GM18907 (cell line): ENCODE data around the gene SAMD10.
"Not testable (repeated sequence)": the region's sequence is repeated elsewhere in the genome, so short reads cannot be mapped to it uniquely, and the experiment has no call there.

Experiments used
- ATAC-seq: cut with Tn5 transposase; IDR thresholded peaks from one replicate; pipeline ENCODE4 v1.9.1; 2021; ENCODE audit warnings: mild to moderate bottlenecking, moderate library complexity; ENCODE audit not compliant: unreplicated experiment

Gene SAMD10

DNA sequence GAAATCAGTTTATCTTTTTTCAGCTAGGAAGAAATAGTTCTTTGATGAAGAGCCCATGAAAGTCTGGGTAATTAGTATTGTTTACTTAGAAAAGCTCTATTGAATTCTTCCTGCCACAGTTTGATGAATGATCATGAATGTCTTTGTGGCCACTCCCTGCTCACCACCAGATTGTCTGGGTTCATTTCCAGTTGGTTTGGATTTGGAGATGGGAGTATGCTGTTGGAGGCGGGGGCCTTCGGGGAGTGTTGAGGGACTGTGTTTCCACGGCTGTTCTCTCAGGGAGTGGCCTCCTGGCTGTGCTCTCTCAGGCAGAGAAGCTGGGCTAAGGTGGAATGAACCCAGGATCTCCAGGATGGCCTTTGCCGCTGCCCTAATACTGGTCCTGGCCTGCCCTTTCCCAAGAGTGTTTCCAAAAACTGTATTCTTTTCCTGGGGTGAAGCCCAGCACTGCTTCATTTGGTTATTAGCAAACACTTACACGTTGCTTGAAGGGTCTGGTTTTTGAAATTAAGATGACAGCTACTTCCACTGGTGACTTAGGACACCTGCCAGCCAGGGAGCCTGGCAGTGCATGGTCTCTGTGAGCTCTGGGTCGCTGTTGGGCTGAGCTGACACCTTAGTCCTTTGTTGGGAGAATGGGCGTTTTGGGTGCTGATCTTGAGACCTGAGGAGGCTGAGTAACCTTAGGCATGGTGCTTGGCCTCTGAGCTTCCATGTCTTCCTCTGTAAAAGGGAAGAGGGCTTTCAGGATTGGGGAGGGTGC, 24.7 kb upstream of the SAMD10 start:
- ATAC-seq: no peak

DNA sequence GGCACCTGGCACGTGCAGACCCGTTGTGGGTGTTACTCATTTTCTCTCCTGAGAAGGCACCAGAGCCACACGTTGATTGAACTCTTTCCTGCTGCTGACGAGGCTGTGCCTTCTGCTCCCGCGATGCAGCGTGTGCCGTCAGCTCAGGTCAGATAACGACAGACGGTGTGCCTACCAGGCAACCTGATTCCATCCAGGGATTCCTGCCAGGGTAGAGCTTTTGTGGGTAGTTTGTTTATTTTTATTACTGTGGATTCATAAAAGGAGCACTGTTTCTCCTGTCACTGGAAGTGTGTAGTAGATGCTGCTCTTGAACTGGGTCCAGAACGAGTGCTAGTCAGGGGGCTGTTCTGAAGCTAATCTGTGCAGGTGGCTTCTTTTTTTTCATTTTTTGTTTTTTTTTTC, 22.2 kb upstream of the SAMD10 start:
- no peak for ATAC-seq

DNA sequence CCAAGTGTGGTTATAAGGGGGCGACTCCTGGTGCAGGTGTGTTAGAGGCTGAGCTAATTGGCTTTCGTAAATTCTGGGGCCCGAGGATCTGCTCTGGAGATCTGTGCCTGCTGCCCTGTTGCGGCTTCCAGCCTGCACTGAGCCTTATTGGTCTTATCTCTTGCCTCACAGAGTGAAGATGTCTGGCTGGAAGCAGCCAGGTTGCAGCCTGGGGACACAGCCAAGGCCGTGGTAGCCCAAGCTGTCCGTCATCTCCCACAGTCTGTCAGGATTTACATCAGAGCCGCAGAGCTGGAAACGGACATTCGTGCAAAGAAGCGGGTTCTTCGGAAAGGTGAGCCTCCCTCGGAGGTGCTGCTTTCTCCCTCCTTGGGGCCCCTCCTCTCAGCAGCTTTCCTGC, 21.5 kb upstream of the SAMD10 start:
- ATAC-seq: no peak

DNA sequence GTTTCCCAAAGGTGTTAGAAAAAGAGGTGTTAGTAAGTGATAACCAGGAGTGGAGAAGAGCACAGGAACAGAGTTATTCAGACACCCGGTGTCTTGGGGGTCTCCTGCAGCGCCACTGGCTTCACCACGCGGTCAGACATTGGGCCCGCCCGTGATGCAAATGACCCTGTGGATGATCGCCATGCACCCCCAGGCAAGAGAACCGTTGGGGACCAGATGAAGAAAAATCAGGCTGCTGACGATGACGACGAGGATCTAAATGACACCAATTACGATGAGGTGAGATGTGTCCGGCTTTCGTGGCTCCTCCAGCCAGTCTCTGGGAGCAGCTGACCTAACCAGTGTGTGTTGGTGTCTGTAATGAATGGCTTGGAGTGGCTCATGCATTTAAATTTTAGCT, 3.5 kb upstream of the SAMD10 start:
- no peak for ATAC-seq

DNA sequence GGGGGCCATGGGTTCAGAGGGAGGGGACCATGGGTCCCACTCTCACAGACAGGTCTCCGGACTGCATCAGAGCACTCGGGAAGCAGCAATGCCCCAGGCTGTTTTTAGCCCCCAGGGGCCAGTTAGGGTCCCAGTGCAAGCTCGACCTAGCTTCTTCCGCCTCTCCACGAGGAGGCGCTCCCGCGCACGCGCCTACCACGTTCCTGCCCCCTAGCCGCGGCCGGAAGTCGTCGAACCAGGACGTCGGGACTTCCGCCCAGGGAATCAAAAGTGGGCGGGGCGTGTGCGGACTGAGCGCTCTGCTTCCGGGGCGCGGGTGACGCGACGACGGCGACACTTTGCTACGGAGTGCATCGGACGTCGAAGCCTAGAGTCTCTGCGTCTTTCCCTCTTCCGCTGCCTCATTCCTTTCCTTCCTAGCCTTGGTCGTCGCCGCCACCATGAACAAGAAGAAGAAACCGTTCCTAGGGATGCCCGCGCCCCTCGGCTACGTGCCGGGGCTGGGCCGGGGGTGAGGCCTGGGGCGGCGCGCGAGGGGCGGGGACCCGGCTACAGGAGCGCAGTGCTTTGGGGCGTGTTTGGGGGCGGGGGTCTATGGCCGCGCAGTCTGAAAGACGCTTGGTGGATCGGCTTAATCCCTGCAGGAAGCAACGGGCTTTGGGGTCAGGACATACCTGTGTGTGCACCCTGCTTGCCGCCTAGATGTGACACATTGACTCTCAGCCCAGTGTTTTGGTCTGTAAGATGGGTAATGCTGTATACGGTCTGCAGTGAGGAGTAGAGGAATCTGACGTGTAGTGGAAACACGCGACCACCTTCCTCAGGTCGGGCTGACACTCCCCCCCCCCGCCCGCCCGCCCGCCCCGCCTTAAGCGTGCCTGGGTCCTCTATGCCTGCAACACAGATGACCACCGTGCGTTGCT, 1.6 kb upstream of the SAMD10 start, which contains the start of gene PRPF6:
PRPF6 (plus strand) TSS at position 327 of the 923 bp plus-strand sequence; CDS start at position 441, 114 bp downstream.
- ATAC-seq: peak; percentile 49

DNA sequence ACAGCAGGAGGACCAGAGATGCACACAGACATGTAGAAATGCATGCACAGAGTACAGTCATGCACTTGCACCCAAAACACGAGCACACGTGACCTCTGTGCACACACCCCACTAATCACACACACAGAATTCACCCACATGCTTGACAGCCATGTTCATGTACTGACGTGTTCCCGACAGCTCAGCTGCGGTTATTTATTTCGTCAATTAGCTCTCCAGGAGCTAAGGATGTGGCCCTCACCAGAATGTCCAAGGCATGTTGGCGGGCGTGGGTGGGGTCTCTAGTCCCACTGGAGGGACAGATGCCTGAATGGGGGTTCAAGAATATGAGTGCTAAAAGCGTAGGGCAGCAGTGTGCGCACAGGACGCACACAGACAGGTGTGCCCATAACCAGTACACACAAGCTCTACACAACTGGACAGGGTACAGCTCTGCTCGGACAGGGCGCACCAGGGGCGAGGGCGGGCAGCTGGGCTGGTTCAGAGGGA, 919 bp upstream of the SAMD10 start:
- peak; percentile 3 for ATAC-seq

DNA sequence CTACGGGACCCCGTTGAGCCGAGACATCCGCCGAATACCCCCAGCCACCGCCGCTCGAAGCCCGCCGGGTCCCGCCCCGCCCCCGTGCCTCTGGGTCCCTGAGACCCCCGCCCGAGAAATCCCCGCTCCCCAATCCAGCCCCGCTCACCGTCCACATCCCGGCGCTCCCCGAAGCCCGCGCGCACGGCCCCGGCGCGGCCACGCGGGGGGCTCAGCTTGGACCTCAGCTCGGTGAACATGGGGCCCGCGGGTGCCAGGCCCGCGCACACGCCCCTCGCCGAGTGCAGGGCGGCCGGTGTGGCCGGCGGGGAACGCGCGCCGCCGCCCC, 249 bp downstream of the SAMD10 start:
- ATAC-seq: no peak

DNA sequence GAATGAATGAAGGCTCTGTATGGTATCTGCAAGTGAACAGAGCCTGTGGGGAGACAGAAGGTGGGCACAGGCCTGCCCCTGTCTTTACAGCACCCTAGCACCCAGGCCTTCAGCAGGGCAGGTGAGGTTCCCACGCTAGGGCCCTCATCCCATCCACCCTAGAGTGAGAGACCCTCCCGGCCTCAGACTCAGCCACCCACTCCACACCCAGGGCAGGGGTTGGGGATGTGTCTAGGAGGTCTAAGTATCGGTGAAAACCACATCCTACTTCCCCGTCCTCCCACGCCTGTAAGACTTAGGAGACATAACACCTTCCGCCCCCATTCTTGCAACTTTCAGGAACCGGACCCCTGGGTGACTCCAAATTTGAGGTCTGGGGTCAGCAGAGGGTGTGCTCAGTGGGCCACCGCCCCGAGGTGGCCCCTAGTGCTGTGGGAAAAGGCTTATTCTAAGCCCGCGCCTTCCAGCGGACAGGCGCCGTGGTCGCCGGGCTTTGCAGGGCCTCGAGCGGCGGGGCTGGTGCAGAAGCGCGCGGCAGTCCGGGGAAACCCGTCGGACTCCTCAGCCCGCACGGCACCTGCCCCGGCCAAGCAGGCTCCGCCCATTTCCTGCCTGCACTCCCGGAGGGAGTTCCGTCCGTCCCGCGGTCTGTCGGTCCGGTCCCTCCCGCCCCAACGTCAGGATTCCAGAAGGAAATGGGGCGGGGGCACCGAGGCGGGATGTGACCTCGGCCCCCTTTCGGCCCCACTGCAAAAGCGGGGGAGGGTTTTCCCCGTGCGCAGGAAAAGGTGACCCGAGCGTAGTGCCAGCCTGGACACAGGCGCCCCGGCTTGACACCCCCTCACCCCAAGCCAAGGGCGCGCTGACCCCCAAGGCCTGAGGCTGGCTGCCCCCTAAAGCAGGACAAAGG, 868 bp downstream of the SAMD10 start:
- peak; percentile 37 for ATAC-seq

DNA sequence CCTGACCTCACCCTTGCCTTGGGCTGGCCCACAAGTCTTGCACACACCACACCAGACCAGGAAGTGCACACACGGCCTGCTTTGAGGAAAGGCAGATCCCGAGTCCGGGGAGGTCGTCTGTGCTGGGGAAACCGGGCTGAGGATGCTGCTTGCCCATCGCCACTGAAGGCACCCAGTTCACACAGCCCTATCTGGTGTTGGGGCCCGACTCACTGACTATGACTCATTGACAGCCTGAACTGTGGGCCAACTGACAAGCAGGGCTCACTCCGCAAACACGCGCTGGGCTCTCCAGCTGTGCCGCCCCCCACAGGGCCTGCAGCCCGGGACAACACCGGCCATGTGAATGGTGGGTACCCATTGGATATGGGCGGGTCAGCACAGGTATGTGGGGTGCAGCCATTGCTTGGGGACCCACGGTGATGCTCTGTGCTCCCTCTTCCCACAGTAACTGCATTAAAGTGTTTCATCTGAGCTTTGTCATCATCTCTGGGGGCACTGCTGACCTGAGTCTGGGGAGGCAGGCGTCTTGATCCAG, 1.6 kb downstream of the SAMD10 start:
- no peak for ATAC-seq

DNA sequence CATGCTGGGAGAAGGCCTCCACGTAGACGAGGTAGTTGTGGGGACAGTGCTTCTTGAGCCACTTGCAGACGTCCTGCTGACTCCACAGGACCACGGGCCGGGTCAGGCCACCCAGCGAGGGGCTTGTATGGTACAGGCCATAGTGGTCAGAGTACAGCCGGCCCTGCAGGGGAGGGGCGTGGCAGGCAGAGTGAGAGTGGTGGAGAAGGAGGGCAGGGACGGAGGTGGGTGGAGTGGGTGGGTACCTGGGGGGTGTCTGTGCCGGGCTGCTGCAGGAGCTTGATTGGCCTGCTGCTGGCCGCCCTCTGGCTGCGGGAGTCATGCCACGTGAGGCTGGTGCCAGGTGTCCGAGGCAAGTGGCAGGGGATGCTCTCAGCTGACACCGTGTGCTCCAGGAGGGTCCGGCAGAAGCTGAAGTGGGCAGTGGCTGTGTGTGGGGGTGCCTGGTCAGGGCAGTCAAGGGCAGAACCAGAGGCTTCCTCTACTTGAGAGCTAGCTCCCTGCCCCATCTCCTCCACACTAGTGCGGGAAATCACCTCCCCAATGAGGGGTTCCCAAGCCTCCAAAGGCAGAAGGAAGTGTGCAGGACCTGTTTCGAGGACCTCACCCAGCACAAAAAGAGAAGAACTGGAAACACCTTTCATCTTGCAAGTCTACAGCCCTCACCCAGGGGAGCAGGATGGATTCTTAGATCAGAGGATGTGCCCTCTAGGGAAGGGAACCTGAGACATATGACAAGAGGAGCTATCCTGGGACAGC, 2.3 kb downstream of the SAMD10 start:
- ATAC-seq: no peak

DNA sequence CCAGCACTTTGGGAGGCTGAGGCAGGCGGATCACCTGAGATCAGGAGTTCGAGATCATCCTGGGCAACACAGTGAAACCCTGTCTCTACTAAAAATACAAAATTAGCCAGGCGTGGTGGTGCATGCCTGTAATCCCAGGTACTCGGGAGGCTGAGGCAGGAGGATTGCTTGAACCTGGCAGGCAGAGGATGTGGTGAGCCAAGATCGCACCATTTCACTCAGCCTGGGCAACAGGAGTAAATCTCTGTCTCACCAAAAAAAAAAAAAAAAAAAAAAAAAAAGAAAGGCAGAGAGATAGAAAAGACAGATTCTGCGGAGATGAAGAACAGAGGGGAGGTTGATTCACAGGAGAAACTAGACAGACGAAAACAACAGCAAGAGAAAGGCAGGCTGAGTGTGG, 2.9 kb downstream of the SAMD10 start:
- ATAC-seq: not testable (repeated sequence)

DNA sequence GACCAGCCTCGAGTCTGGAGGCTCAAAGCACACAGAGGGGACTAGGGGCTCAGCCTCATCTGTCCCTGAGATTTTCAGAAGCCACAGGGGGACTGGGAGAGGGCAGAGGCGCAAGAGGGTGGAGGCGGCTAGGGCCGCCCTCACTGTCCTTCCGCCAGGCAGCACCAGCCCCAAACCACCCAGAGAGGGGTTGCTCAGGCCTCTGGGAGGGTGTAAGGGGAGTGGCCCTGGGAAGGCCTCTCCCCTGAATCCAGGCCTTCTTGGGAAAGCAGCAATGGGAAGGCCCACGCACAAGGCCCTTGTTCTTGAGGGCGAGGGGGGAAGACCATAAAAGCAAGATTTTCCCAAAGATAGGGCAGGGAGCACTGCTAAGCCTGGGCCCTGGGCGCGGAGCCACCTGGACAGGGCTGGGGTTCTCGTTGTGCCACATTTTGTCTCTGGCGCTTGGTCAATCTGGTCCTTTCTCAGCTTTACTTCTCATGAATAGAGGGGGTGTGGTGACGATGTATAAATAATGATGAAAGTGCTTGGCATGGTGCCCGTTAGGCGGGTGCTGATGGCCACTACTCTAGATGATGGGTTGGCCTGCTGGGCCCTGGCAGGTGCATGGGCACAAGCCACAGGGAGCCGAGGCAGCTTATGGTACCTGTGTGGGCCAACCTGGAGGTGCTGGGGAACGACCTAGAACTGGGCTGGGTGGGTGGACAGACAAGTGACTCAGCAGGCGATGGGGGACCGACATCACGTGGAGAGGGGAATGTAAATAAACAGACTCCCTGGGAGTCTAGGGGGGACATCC, 4.8 kb downstream of the SAMD10 start:
- no peak for ATAC-seq

DNA sequence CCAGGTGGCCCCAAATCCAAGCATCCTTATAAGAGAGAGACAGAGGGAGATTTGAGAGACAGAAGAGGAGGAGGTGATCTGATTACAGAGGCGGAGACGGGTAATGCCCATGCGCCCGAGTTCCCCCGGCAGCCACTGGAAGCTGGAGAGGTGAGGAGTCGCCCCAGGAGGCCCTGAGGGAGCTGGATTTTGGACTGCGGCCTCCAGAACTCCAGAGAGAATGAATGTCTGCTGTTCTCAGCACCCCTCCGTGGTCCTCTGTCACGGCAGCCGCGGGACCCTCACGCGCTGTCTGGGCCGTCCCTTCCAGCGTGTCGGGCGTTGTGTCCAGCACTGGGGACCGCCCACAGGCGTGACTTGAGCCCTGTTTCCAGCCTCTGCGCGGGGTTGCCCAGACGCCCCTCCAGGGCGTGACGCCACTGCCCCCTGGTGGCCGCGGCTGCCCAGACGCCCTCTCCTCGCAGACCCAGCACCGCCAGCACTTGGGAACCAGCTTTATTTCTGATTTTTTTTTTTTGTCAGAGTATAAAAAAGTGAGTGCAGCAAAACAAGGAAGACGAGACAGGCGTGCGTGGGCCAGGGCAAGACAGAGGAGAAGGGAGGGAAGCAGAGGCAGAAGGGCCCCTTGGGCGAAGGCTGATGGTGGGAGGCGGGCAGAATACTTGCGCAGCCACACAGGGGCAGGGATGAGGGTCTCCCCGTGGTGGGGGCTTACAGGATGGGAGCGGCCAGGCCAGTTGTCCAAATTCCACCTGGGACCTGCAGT, 5.6 kb downstream of the SAMD10 start:
- ATAC-seq: peak; percentile 42

DNA sequence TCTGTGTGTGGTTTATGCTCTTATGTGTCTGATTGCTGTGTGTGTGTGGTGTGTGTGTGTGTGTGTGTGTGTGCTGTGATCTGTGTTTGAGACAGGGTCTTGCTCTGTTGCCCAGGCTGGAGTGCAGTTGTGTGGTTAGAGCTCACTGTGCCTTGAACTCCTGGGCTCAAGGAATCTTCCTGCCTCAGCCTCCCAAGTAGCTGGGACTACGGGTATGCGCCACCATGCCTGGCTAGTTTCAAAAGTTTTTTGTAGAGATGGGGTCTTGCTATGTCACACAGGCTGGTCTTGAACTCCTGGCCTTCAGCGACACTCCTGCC, 6.3 kb downstream of the SAMD10 start:
- no peak for ATAC-seq

DNA sequence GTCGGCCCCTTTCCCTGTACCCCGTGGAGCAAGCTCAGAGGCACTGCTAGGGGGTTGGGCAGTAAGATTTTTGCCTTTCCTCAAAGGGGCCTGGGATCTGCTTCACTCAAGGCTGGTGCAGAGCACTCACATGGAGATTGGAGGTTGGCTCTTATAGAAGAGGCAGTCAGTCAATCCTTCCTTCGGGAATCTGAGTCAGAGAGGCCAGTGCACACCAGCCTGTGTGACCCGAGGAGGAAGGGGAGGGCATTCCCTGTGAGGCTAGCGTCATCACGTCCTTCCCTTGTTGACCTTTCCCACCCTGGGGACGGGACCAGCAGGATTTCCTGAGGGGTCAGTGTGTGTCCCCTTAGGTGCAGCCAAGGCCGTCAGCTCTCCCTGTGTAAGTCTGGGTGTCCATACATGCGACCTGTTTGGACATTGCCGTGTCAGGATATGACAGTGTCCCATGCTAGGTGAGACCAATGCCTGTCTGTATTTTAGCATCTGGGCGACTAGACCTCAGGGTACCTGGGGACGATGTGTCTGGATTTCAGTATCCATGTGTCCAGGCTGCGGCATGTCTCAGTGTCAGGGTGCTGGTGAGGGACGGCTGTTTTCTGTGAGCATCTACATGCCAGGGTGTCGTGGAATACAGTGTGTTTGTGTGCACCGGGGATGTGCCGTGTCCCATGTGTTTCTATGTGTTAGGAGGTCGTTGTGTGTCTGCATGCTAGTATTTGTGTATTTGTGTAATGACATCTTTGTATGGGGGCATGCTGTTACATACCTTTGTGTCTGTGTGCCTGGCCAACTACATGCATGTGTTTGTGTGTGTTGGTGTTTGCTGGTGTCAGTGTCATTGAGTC, 6.9 kb downstream of the SAMD10 start:
- ATAC-seq: no peak

DNA sequence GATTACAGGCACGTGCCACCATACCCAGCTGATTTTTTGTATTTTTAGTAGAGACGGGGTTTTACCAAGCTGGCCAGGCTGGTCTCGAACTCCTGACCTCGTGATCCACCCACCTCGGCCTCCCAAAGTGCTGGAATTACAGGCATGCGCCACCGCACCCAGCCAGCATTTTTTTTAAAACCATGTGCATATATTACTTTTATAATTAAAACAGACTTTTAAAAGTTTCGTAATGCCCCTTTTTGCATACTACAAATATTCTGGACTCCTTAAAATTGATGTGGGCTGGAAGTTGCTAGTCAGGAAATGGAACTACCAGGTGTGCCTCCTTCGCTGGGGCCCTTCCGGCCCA, 7.5 kb downstream of the SAMD10 start:
- not testable (repeated sequence) for ATAC-seq

DNA sequence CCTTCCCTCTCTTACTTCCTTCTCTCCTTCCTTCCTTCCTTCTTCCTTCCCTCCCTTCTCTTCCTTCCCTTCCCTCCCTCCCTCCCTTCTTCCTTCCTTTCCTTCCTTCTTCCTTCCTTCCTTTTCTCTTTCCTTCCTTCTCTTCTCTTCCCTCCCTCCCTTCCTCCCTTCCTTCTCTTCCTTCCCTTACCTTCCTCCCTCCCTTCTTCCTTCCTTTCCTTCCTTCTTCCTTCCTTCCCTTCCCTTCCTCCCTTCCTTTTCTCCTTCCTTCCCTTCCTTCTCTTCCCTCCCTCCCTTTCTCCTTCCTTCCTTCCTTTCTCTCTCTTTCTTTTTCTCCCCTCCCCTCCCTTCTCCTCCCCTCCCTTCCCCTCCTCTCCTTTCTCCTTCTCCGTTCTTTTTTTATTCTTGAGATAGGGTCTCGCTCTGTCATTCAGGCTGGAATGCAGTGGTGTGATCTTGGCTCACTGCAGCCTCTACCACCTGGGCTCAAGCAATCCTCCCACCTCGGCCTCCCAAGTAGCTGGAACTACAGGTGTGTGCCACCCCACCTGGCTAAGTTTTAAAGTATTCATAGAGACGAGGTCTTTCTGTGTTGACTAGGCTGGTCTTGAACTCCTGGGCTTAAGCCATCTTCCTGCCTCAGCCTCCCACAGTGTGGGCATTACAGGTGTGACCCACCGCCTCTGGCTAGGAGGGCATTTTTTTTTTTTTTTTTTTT, 8.6 kb downstream of the SAMD10 start:
- no peak for ATAC-seq
